Measurements from ENCODE around the gene ZNF425. TPM values are rescaled to one million over a fixed set of nuclear protein-coding genes. Genes with fewer than 3 reads are reported as not detected.
A peak's percentile ranks its signal among the peaks of the same experiment; 100 is the strongest.

Gene ZNF425
- total and polyA plus RNA-seq, 9 of the 15 experiments (the other 6 are each of a cell fraction or from before 2014, with no cell fraction given): 0.03 to 0.89 (median 0.54) TPM

DNA sequence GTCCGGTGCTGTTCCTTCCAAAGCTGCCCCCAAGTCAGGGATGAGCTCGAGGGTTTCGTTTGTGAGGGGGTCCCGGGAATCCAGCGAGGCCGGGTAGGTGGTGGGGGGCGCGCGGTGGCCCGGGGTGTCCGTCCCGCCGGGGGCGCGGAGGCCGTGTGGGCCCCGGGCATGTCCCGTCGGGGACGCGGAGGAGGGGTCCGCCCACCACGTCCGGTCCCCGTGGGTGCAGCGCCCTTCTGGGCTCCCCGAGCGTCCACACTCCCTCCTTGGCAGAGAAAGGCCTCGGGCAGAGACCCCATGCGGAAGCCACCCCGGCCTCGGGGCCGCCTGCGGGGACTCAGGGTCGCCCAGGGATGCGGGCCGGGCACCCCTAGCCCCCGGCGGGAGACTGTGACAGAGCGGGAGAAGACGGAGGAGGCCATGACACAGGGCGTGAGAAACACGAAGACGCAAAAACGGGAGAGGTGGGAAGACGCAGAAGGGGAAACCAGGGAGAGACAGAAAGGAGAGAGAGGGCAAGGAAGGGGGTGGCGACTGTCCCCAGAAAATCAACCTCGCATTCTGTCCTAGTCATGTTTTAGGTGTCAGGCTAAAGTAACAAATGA lies 640 bp upstream of the ZNF425 start (continued):
- TF ChIP-seq MTF1 (CRISPR knock-in tag; IDR thresholded peaks at IDR 0.05; ENCODE audit: borderline replicate concordance) (no peak), NR1H2 (CRISPR knock-in tag; IDR thresholded peaks at IDR 0.05) (no peak; the same call in 1 of the 2 replicates), OTX1 (CRISPR knock-in tag; IDR thresholded peaks at IDR 0.05) (no peak), ZC3H11A (IDR thresholded peaks at IDR 0.05; ENCODE audit: low read depth, low read length) (no peak), ZNF184 (CRISPR knock-in tag; IDR thresholded peaks at IDR 0.05) (no peak), GABPA (tag; conservative IDR thresholded peaks at IDR 0.05; ENCODE audit: low read depth) (peak; percentile 73; the same call in 1 of the 2 replicates), DMBX1 (CRISPR knock-in tag; IDR thresholded peaks at IDR 0.05; ENCODE audit: borderline replicate concordance) (peak; percentile 9; the same call in 1 of the 2 replicates), ZSCAN32 (CRISPR knock-in tag; IDR thresholded peaks at IDR 0.05) (0 out of 2 replicates have a peak, but pooled peaks have one; percentile 29), GABPB2 (CRISPR knock-in tag; conservative IDR thresholded peaks at IDR 0.05) (0 out of 2 replicates have a peak, but pooled peaks have one; percentile 44), ILK (tag; IDR thresholded peaks at IDR 0.05; ENCODE audit: borderline replicate concordance, low read depth) (no peak), CHCHD3 (CRISPR knock-in tag; IDR thresholded peaks at IDR 0.05) (no peak), HMG20B (CRISPR knock-in tag; IDR thresholded peaks at IDR 0.05) (no peak), NFIC (IDR thresholded peaks at IDR 0.05) (peak; percentile 38; the same call in 1 of the 2 replicates), SOX6 (IDR thresholded peaks at IDR 0.05) (no peak), CREM (IDR thresholded peaks at IDR 0.05; ENCODE audit: low read depth) (0 out of 2 replicates have a peak, but pooled peaks have one; percentile 12)
- TF ChIP-seq, protein P1, sequence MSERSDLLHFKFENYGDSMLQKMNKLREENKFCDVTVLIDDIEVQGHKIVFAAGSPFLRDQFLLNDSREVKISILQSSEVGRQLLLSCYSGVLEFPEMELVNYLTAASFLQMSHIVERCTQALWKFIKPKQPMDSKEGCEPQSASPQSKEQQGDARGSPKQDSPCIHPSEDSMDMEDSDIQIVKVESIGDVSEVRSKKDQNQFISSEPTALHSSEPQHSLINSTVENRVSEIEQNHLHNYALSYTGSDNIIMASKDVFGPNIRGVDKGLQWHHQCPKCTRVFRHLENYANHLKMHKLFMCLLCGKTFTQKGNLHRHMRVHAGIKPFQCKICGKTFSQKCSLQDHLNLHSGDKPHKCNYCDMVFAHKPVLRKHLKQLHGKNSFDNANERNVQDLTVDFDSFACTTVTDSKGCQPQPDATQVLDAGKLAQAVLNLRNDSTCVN (CRISPR knock-in tag; IDR thresholded peaks at IDR 0.05): 0 out of 2 replicates have a peak, but pooled peaks have one; percentile 25
- TF ChIP-seq, protein P2, sequence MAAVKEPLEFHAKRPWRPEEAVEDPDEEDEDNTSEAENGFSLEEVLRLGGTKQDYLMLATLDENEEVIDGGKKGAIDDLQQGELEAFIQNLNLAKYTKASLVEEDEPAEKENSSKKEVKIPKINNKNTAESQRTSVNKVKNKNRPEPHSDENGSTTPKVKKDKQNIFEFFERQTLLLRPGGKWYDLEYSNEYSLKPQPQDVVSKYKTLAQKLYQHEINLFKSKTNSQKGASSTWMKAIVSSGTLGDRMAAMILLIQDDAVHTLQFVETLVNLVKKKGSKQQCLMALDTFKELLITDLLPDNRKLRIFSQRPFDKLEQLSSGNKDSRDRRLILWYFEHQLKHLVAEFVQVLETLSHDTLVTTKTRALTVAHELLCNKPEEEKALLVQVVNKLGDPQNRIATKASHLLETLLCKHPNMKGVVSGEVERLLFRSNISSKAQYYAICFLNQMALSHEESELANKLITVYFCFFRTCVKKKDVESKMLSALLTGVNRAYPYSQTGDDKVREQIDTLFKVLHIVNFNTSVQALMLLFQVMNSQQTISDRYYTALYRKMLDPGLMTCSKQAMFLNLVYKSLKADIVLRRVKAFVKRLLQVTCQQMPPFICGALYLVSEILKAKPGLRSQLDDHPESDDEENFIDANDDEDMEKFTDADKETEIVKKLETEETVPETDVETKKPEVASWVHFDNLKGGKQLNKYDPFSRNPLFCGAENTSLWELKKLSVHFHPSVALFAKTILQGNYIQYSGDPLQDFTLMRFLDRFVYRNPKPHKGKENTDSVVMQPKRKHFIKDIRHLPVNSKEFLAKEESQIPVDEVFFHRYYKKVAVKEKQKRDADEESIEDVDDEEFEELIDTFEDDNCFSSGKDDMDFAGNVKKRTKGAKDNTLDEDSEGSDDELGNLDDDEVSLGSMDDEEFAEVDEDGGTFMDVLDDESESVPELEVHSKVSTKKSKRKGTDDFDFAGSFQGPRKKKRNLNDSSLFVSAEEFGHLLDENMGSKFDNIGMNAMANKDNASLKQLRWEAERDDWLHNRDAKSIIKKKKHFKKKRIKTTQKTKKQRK (IDR thresholded peaks at IDR 0.05; ENCODE audit: borderline replicate concordance, low read depth, low read length): no peak
- TF ChIP-seq, protein P3, sequence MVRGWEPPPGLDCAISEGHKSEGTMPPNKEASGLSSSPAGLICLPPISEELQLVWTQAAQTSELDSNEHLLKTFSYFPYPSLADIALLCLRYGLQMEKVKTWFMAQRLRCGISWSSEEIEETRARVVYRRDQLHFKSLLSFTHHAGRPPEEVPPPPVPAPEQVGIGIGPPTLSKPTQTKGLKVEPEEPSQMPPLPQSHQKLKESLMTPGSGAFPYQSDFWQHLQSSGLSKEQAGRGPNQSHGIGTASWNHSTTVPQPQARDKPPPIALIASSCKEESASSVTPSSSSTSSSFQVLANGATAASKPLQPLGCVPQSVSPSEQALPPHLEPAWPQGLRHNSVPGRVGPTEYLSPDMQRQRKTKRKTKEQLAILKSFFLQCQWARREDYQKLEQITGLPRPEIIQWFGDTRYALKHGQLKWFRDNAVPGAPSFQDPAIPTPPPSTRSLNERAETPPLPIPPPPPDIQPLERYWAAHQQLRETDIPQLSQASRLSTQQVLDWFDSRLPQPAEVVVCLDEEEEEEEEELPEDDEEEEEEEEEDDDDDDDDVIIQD (CRISPR knock-in tag; IDR thresholded peaks at IDR 0.05): no peak
- TF ChIP-seq, protein P4, sequence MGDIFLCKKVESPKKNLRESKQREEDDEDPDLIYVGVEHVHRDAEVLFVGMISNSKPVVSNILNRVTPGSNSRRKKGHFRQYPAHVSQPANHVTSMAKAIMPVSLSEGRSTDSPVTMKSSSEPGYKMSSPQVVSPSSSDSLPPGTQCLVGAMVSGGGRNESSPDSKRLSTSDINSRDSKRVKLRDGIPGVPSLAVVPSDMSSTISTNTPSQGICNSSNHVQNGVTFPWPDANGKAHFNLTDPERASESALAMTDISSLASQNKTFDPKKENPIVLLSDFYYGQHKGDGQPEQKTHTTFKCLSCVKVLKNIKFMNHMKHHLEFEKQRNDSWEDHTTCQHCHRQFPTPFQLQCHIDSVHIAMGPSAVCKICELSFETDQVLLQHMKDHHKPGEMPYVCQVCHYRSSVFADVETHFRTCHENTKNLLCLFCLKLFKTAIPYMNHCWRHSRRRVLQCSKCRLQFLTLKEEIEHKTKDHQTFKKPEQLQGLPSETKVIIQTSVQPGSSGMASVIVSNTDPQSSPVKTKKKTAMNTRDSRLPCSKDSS (IDR thresholded peaks at IDR 0.05; ENCODE audit: low read depth, partially characterized antibody): no peak

Data from K562 (cell line).